Stimulated activated CD4-positive, alpha-beta T cell treated with anti-CD3 and anti-CD28 coated beads, Interleukin-2, amount 100 ng/mL, for 24 hours (primary cell): ENCODE results near the gene PRKG1.

Experiments used
- DNase-seq, 2 donors: peaks; one replicate each; pipeline ENCODE4 v3.0.0-alpha.2; 2020

The PRKG1 gene

GRCh38 chr10:51077074-51077473 is 2.8 kb downstream of the PRKG1 start:
- no peak for DNase-seq

GRCh38 chr10:51077507-51077906 is 3.2 kb downstream of the PRKG1 start:
- DNase-seq: no peak

GRCh38 chr10:51079331-51079730 is 5.0 kb downstream of the PRKG1 start:
- no peak for DNase-seq

- DNase-seq: no peak
Measured at GRCh38 chr10:51079766-51080165, 5.5 kb downstream of the PRKG1 start.

- DNase-seq: no peak
Measured at GRCh38 chr10:51080311-51081006, 6.2 kb downstream of the PRKG1 start.

DNA sequence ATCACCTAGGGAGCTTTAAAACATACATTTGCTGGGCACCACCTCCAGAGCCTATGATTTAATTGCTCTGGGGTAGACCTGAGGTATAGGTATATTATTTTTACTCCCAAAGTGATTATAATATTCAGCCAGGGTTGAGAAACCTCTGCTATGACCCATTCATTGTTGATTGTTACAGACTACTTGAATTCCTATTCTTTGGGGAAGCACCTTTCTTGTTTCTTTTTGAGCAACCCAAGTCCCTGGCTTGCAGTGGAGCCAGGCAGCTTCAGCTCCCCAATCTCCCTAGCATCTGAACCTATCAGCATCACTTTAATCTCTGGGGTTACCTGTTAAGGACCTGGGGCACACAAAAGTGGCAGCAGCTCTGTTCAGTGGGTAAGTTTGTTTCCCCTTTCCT is 8.6 kb downstream of the PRKG1 start:
- no peak for DNase-seq

DNA sequence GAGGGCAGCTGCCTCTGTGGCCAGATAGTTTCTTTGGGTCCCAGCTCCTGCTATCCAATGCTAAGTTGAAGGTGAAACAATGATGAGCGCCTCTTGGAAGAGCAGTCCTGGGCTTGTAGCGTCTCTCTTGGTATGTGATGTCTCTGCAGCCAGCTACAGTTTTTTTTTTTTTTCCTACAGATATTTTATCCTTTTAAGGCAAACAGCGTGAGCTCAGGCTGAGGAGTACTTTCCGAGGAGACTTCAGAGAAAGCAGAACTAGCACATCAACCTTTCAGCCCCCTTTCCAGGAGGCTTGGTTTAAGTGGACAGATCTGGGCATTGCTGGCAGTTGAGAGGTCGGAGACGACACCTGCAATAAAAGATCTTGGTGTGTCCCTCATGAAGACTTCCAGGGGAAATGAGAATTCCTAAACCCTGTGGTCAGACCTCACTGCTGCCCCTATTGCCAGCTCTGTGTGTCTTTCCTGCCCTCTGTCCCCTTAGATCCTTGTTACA is 9.1 kb downstream of the PRKG1 start:
- DNase-seq: no peak

DNA sequence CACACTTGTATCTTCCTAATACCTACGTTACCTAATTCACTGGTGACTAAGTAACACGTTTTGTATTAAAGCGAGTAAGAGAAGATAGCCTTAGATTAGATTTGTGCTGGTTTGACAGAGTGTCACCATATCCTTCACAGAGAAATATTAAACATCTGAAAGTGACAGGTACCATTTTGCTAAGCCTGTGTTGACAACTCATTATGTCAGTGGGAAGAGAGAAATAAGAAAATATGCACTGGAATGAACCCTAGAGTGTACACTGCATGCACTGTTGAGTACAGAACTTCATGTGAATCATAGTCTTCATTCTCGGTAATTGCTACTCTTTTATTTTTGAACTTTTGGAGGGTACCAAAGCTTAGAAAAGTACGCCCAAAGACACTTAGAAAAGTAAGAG is 10.9 kb downstream of the PRKG1 start:
- DNase-seq: no peak

DNA sequence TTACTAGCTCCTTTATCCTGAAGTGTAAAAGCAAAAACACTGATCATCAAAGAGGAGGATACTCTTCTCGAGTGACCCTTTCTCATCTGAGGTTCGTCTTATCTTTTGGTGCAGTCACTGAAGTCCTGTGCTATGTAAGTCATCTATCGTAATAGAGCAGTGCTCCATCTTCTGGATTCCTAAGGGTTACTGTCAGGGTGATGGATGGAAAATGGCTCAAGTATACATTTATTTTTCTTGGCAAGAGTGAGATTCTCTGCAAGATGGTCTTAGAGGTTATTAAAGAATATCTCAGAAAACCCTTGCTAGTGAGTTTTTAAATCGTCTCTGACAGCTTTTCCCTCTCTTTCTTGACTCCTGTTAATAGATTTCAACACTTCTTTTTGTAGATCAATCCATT is 12.4 kb downstream of the PRKG1 start:
- DNase-seq: no peak

DNA sequence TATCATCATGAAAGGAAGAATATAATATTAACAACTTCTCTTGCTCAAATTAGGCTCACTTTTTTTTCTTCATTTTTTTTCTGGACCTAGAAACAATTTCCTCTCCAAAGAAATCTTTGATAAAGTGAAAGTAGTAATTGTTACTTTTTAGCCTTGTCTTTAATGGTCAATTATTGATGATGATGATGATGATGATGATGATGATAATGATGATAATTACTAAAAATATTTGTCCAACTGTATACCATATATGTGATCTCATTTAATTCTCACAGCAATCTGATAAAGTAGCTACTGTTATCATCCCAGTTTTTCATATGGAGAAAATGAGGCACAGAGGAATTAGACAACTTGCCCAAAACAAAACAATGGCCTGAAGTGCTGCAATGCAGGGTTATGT is 12.8 kb downstream of the PRKG1 start:
- no peak for DNase-seq

- DNase-seq: no peak
Measured at GRCh38 chr10:51090190-51090589, 15.9 kb downstream of the PRKG1 start.

- DNase-seq: no peak
Measured at GRCh38 chr10:51092402-51092801, 18.1 kb downstream of the PRKG1 start.

DNA sequence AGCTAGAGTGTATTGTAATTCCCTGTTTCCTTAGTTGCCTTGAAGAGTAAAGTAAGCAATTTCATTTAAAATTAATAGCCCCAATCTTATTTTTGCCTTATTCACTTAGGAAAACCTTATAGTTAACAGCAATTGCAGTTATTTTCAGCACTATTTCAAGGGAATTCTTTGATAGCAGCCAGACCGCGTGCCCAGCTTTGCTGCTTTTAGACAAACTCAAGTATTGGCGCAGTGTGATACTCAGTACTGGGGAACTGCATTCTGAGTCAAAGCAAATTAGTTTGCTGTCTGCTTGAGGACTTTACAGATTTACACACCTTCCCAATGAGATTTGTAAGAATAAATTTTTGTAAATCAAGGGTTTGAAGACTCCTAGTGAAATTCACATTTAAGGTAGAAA is 21.2 kb downstream of the PRKG1 start:
- no peak for DNase-seq

DNA sequence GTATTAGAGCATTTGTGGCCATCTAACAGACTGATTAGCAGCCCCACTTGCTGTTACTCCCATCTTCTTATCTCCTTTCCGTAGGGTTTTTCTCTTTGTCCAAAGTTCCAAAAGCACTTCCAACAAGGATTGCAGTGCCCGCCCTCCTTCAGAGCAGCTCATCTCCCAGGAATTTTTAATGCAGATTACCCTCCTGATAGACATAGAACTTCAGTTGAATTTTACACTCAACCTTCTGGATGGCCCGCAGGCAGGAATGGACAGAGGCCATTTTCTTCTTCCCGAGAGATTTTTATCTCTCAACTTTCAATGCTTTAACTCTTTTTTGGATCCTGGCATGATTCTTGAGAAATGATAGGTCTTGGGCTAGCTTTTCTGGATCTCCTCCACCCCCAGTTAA is 23.3 kb downstream of the PRKG1 start:
- DNase-seq: no peak

DNA sequence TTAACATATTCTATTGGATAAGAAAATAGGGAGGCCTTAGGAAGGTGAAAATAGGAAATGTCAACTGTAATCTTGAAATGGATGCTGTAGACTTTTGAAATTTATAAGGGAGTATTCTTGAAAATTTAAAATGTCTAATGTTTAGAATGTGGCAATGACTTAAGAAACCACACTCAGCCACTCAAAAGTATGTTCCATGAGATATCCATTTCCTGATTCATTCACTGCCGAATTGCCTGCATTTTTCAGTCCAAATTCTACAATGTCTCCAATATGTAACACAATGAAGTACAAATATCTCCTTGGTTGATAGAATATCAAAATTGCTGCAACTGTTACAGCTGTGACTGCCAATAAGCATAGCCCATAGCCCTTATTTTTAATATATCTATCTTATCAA is 25.9 kb downstream of the PRKG1 start:
- no peak for DNase-seq

GRCh38 chr10:51103554-51104217 is 29.4 kb downstream of the PRKG1 start:
- DNase-seq: no peak

- no peak for DNase-seq
Measured at GRCh38 chr10:51106311-51106945, 32.1 kb downstream of the PRKG1 start.

GRCh38 chr10:51108406-51108805 is 34.1 kb downstream of the PRKG1 start:
- DNase-seq: no peak

DNA sequence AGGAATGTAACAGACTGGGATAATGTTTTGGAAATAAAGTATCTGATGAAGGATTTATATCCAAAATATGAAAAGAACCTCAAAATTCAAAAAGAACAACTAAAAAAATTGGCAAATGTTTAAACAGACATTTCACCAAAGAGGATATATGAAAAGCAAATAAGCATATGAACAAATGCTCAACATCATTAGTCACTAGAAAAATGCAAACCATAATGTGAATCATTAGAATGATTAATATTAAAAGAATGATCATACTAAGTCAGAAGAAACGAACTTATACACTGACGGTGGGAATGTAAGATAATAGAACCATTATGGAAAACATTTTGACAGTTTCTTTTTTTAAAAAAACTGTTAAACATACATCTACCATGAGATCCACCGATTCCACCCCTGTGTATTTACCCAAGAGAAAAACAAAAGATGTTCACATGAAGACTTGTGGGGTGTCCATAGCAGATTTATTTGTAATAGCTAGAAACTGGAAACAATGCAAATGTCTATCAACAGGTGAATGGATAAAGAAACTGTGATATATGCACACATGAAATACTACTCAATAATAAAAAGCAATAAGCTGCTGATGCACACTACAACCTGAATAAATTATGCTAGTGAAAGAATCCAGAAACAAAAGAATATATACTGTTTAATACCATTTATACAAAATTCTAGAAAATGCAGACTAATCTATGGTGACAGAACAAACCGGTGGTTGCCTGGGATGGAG is 35.7 kb downstream of the PRKG1 start:
- DNase-seq: no peak

GRCh38 chr10:51112013-51112412 is 37.7 kb downstream of the PRKG1 start:
- no peak for DNase-seq

DNA sequence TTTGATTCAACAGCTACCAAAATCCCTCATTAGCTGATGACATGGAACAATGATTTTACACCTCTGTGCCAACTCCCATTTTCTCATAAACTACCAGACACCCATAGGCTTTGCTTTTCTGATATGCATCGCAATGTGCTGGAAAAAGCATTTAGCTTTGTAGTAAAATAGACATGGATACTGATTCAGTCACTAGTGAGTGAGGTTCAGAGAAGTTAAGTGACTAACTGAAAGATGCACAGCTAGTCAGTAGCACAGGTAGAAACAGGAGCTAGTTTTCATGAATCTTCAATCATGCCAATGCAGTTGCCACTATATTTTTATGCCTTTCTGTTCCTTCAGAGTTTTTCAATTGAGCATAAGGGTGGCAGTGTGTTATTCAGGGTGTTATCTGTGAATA is 38.7 kb downstream of the PRKG1 start:
- DNase-seq: no peak

DNA sequence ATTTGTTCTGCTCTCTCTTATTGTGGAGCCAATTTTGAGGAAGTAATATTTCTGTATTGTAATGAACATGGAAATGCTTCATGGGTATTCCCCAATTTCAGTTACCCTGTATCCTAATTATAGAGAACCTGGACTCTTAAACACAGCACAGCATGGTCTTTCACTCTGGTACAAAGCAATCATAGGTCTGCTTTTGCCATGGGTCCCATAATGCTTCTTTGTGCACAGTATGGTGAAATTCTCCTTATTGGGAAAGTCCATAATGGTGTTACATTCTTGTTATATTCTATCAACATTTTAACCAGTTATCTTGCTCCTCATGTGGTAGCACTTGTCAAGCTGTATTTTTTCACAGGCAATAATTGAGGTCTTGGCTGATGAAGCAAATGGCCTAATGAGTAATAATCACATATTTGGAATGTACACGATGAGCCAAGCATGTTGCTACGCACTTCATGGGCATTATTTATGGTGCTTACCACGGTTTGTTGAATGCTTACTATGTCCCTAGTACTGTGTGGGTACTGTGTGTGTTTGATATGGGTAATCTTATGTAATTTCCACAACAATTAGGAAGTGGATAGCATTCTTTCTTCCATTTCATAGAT is 42.9 kb downstream of the PRKG1 start:
- DNase-seq: no peak

DNA sequence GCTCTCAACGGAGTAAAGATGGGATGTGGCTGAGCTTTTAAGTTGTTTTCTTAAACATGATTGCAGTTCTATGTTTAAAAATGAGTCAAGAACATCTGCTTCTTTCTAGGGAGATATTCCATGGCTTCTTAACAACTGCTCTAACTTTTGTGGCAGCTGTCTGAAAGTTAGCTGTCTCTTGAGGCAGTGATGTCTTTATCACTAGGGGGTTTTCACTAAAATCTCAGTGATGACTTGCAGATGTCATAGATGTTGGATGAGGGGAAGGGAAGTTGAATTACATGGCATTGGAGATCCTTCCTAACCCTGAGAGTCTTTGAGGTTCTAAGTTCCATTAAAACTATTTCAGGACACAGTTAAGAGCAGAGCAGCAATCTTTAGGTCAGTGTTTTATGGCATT is 43.5 kb downstream of the PRKG1 start:
- DNase-seq: no peak
